Measurements from ENCODE around the gene SBNO2.

Gene SBNO2

DNA sequence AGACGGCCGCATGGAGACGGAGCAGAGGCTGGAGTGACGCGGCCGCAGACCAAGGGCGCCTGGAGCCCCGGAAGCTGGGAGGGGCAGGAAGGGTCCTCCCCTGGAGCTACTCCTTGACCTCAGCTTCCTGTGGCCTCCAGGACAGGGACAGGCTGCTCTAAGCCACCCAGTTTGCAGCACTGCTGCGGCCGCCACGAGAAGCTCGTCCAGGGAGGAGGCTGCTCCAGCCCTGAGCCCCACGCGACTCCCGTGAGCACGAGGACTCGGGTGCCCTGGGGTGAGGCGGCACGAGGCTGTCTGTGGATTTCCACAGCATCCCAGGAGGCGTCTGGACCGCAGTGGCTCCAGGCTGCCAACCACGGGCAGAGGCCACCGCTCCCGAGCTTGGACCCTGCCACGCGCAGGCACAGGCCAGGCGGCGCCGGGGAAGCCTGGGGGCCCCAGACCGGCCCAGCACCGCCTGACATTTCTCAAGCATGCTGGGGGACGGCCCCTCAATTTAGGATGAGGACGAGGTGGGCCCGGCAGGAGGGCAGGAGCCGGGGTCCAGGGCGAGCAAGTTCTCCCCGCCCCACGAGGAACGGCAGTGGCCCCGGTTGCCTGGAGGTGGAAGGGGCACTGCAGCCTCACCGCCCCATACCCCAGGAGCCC, 10.7 kb downstream of the SBNO2 start:
- FAIRE-seq (no peak), DNase-seq (ENCODE audit: insufficient read length) (no peak)
- no peak for TF ChIP-seq POLR2A (IDR thresholded peaks at IDR 0.05; ENCODE audit: low read depth, low read length)
- no peak for TF ChIP-seq TAF1 (IDR thresholded peaks at IDR 0.05; ENCODE audit: borderline replicate concordance, low read depth, low read length)
- TF ChIP-seq POLR2AphosphoS5 (IDR thresholded peaks at IDR 0.05; ENCODE audit: low read depth, low read length), result no peak

DNA sequence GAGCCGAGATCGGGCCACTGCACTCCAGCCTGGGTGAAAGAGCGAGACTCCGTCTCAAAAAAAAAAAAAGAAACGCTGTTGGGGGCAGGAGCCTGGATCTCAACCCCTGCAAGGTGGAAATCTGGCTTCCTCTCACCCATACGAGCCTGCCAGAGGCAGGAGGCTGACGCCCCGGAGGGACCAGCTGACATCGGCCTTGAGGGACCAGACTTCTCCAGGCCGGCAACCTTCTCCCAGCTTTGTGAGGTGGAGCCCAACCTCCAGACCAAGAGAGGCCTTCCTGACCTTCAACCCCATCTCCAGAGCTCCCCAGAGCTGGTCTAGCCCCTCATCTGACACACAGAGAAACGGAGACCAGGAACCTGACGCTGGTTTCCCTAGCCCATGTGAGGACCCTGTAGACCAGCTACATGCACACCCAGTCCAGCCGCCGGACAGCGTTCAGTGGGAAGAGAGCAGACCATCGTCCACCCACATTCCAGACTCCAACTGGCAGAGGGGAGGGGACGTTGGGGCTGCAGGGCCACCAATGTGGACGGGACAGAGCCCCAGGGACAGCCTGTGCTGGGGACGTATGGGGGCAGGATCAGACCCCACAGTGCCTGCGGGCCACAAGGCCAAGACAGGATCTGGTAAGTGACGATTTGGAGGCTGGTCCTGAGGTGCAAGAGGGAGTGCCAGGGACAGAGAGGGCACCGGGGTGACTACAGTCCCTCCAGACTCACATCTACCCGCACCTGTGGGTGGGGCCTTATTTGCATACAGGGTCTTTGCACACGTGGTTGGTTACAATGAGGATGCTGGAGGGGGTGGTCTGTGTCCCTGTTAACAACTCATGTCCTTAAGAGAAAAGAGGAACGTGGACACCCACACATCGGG, 11.4 kb downstream of the SBNO2 start:
- DNase-seq (ENCODE audit: insufficient read length) (no peak), FAIRE-seq (no peak)
- TF ChIP-seq POLR2AphosphoS5 (IDR thresholded peaks at IDR 0.05; ENCODE audit: low read depth, low read length) (no peak), TAF1 (IDR thresholded peaks at IDR 0.05; ENCODE audit: borderline replicate concordance, low read depth, low read length) (no peak), POLR2A (IDR thresholded peaks at IDR 0.05; ENCODE audit: low read depth, low read length) (no peak)

DNA sequence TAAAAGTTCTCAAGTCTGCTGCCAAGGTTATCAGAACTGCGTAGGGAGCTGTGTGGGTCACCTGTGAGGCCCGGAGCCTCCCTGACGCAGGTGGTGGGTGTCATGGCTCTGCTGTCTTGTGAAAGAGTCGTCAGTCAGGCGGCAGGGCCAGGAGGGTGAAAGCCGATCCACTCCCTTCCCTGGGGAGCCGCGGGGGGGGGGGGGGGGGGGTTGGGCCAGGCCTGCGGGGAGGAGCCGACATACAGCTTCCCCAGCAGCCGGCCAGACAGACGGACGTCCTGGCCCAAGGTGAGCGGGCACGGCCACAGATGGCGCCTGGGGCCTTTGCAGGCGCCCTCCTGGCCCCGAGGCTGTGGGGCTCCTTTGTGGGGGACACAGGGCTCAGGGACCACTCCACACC, 12.4 kb downstream of the SBNO2 start:
- TF ChIP-seq TAF1 (IDR thresholded peaks at IDR 0.05; ENCODE audit: borderline replicate concordance, low read depth, low read length), result no peak
- no peak for TF ChIP-seq POLR2A (IDR thresholded peaks at IDR 0.05; ENCODE audit: low read depth, low read length)
- TF ChIP-seq POLR2AphosphoS5 (IDR thresholded peaks at IDR 0.05; ENCODE audit: low read depth, low read length), result no peak
- FAIRE-seq (no peak), DNase-seq (ENCODE audit: insufficient read length) (no peak)

DNA sequence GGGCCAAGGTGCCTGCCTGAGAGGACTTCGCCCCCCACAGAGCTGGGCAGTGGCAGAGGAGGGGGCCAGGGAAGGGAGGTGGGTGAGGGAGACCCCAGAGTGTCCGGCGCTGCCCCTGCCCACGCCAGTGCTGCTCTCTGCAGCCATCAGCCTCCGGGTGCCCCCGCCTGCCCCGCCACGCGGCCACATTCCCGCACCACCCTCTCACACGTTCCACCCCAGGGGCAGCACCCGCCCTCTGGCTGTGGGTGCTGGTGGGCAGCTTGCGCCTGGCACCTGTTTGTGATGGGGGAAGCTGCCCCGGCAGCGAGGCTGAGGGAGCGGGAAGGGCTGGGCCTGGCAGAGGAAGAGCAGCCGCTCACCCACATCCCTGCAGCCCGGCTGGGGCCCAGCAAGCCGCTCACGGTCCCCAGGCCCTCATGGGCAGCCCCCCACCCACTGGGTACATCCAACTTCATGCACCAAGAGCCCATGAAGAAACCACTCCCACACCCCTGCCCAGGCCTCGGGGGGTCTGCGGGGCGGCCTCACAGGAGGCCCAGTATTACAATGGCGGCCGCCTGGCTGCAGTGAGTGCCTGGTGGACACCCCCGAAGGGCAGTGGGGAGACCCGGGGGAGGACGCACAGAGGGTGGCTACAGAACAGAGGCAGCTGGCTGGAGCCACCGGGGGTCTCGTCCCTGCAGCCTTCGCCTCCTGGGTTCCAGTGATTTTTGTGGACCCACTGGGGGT, 14.0 kb downstream of the SBNO2 start:
- no peak for TF ChIP-seq POLR2A (IDR thresholded peaks at IDR 0.05; ENCODE audit: low read depth, low read length)
- no peak for TF ChIP-seq POLR2AphosphoS5 (IDR thresholded peaks at IDR 0.05; ENCODE audit: low read depth, low read length)
- no peak for TF ChIP-seq TAF1 (IDR thresholded peaks at IDR 0.05; ENCODE audit: borderline replicate concordance, low read depth, low read length)
- DNase-seq (ENCODE audit: insufficient read length) (no peak), FAIRE-seq (no peak)

DNA sequence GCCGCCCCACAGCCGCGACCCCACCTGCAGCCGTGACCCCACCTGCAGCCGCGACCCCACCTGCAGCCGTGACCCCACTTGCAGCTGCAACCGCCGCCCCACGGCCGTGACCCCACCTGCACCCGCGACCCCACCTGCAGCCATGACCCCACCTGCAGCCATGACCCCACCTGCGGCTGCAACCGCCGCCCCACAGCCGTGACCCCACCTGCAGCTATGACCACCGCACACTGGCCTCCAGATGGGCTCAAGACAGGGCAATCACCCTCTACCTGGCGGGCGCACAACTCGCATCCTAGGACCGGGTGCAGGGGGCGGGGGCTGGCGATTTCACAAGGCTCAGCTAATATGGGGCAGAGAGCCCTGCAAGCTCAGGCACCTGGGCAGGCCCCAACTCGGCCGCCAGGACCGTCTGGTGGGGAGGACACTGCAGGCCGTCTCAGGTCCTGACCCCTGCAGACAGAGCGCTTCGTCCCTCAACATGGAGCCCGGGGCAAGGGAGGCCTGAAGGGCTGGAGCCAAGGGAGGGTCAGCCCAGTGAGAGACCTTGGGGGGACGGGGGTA, 15.1 kb downstream of the SBNO2 start:
- no peak for DNase-seq (ENCODE audit: insufficient read length)
- no peak for TF ChIP-seq POLR2AphosphoS5 (IDR thresholded peaks at IDR 0.05; ENCODE audit: low read depth, low read length)
- no peak for TF ChIP-seq POLR2A (IDR thresholded peaks at IDR 0.05; ENCODE audit: low read depth, low read length)
- no peak for TF ChIP-seq TAF1 (IDR thresholded peaks at IDR 0.05; ENCODE audit: borderline replicate concordance, low read depth, low read length)
- FAIRE-seq, result no peak

DNA sequence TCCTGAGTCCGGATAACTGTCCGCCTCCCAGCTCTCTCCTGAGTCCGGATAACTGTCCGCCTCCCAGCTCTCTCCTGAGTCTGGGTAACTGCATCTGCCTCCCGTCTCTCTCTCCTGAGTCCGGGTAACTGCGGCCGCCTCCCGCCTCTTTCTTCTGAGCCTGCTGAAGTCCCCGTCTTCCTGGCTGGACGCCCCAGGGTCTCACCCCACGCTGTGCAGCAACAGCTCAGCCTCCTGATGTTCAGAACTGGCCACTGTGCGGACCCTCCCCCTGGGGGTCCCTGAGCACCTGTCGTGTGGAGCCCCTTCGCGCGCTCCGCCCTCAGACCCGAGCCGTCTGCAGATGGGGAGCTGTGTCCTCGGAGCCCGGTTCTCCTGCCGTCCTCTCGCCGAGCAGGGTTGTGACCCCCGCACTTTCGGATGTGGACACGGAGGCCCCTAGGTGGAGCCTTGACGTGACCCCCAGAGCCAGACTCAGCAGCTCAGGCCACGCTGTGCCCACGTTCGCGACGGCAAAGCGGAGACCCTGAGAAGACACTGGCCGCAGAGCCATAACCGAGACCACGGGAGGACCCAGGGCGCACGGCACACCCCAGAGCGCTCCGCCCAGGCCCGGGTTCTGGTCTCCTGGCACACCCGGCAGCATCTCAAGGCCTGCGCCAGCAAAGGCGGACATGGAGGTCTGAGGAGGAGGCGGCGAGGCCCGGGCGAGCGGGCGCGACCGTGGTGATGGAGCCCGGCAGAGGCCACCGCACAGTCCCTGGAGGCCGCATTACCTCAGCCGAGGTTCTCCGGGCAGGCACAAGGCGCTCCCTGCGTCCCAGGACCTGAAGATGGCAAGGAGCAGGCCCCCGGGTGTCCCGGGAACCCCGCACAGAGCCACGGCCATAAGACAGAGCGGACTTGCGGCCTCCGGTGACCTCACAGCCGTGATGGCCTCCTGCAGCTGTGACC, 15.9 kb downstream of the SBNO2 start:
- no peak for FAIRE-seq
- TF ChIP-seq TAF1 (IDR thresholded peaks at IDR 0.05; ENCODE audit: borderline replicate concordance, low read depth, low read length), result no peak
- no peak for TF ChIP-seq POLR2A (IDR thresholded peaks at IDR 0.05; ENCODE audit: low read depth, low read length)
- TF ChIP-seq POLR2AphosphoS5 (IDR thresholded peaks at IDR 0.05; ENCODE audit: low read depth, low read length), result no peak
- DNase-seq (ENCODE audit: insufficient read length), result no peak

DNA sequence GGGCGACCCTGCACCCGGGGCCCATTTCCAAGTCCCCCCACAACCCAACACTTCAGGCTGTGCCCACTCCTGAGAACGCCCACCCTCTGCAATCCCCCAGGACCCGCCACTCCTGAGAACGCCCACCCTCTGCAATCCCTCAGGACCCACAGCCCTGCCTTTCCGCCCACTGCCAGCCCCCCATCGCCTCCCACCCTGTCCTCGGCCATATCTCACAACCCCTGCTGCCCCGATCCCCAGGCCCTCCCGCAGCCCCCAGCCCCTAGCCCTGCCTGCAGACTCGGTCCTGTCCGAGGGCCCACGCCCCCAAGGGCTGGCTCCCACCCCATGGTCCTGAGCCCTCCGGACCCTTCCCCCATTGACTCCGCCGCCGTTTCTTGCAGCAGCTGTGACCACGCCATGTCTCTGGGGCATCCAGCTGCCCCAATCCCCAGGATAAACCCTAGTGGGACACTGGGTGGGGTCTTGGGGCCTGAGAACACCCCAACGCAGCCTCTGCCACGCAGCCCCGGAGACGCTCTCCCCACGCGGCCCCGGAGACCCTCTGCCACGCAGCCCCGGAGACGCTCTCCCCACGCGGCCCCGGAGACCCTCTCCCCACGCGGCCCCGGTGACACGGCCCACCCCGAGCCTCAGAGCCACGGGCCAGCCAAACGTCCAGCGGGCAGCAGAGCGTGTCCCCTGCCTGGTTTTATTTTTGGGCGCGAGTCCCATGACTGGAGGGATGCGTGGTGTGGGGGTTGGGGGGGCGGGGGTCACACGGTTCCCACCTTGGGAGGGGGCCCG, 17.0 kb downstream of the SBNO2 start:
- TF ChIP-seq POLR2A (IDR thresholded peaks at IDR 0.05; ENCODE audit: low read depth, low read length), result no peak
- DNase-seq (ENCODE audit: insufficient read length), result no peak
- FAIRE-seq, result no peak

DNA sequence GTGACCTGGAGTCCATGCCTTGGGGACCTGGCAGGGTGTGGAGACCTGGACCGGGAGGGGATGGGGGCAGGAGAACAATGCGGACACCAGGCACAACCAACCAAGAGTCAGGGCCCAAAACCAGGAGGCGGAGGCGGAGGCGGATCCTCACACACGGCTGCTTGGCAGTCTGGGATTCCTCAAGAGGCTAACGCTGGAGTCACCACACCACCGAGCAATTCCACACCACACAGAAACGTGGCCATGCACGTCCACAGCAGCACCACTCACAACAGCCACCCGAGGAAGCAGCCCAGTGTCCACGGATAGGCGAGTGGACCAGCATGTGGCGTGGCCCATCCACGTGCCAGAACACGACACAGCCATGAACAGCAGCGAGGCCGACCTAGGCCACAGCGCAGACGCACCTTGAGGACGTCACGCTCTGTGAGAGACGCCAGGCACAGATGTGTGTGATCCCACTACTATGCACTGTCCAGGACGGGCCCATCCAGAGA, 17.7 kb downstream of the SBNO2 start:
- TF ChIP-seq POLR2AphosphoS5 (IDR thresholded peaks at IDR 0.05; ENCODE audit: low read depth, low read length) (no peak), TAF1 (IDR thresholded peaks at IDR 0.05; ENCODE audit: borderline replicate concordance, low read depth, low read length) (no peak), POLR2A (IDR thresholded peaks at IDR 0.05; ENCODE audit: low read depth, low read length) (no peak)
- FAIRE-seq, result no peak
- DNase-seq (ENCODE audit: insufficient read length), result no peak

DNA sequence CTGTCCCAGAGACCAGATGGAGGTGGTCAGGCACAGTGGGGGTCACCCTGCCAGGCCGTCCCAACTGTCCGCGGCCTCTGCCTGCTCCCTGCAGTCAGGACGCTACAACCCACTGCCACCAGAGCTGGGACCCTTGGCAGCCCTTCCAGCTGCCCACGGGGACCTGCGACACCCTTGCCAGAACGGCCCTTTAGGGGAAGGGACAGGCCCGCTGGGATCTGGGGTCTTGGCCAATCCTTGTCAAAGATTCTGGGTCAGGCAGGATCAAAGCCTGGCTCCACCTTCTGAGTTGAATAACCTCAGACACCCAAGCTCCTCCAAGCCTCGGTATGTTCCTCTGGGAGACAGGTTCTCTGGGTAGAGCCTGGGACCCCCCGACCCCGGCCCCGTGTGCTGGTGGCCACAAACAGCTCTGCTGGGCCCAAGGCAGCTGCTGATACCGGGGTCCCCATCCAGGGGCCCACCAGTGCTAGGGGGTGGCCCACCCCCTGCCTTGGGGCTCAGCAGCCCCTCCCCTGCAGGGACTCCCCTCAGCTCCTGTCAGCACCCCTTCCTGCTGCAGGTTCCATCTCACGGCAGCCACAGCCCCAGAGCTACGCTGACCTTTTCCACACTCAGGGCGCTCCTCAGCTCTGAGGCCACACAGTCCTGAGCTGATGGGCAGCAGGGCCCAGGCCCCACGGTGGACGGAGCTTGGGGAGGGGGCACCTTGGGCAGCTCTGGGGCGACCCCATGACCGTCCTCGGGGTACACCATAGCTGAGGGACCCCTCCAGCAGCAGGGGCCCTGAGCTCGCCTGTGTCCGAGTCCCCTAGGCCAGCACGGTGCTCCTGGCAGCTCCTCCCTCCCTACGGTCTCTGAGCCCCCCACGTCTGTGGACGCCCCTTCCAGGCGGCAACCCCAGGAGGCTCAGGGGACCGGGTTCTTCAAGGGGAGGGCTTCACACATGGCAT, 18.4 kb downstream of the SBNO2 start:
- FAIRE-seq (no peak), DNase-seq (ENCODE audit: insufficient read length) (no peak)

More for the DNA sequence above, 18.4 kb downstream of the SBNO2 start:
- TF ChIP-seq POLR2A (IDR thresholded peaks at IDR 0.05; ENCODE audit: low read depth, low read length) (no peak), POLR2AphosphoS5 (IDR thresholded peaks at IDR 0.05; ENCODE audit: low read depth, low read length) (no peak), TAF1 (IDR thresholded peaks at IDR 0.05; ENCODE audit: borderline replicate concordance, low read depth, low read length) (no peak)
